GM08714 (cell line): ENCODE data around the gene SCYGR7.
"Not testable (repeated sequence)": the region's sequence is repeated elsewhere in the genome, so short reads cannot be mapped to it uniquely, and the experiment has no call there.

Experiments used
- H3K4me3 ChIP-seq: fragments of 200-500 bp; sonication (Bioruptor generic); 2 replicates; pipeline ENCODE4 v1.5.1; 2014; ENCODE audit warnings: mild to moderate bottlenecking, low read length, inconsistent platforms
- ZNF274 ChIP-seq: IDR thresholded peaks from 2 replicates; pipeline ENCODE4 v1.6.1; 2012; ENCODE audit warnings: mild to moderate bottlenecking, low read depth, low read length

Gene SCYGR7

GRCh38 chr2:227728035-227728434 is at the start of gene SCYGR7:
Gene SCYGR7, plus strand, starts transcription at chr2:227728335. Its CDS starts 0 bp downstream, at chr2:227728335.
- no peak for TF ChIP-seq ZNF274
- no peak within 1 kb of the TSS for H3K4me3 ChIP-seq

DNA sequence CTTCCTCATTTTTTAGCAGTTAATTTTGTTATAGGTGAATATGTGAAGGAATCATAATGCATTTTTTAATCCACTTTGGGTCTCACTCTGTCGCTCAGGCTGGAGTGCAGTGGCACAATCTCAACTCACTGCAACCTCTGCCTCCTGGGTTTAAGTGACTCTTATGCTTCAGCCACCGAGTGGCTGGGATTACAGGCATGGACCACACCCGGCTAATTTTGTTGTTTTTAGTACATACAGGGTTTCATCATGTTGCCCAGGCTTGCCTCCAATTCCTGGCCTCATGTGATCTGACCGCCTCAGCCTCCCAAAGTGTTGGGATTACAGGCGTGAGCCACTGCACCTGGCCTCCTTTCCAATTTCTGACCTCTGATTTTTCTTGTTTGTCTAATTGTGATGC is 43.9 kb upstream of the SCYGR7 start:
- no peak for TF ChIP-seq ZNF274
- no peak overlapping the region for H3K4me3 ChIP-seq

DNA sequence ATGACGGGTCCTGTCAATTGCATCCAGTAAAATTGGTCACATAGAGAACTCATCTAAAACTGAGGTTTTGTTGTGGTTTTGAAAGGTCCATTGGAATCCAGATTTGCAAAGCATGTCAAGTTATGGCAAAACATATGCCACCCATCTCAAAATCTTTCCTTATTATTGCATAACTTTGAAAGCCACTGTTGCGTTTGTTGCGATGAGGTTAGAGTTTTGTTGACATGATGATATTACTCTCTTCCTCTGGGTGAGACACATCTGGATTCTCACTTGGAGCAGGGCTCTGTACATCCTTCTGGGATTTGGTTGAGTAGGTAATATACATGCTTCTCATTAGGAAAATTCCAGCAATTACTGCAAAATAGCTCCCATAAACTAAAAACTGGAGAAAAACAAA is 40.9 kb upstream of the SCYGR7 start:
- no peak for TF ChIP-seq ZNF274
- no peak overlapping the region for H3K4me3 ChIP-seq

GRCh38 chr2:227696990-227697679 is 31.0 kb upstream of the SCYGR7 start:
- TF ChIP-seq ZNF274 = no peak
- H3K4me3 ChIP-seq = no peak overlapping the region

- H3K4me3 ChIP-seq = no peak overlapping the region
- no peak for TF ChIP-seq ZNF274
Observed at GRCh38 chr2:227701556-227701955, 26.6 kb upstream of the SCYGR7 start.

DNA sequence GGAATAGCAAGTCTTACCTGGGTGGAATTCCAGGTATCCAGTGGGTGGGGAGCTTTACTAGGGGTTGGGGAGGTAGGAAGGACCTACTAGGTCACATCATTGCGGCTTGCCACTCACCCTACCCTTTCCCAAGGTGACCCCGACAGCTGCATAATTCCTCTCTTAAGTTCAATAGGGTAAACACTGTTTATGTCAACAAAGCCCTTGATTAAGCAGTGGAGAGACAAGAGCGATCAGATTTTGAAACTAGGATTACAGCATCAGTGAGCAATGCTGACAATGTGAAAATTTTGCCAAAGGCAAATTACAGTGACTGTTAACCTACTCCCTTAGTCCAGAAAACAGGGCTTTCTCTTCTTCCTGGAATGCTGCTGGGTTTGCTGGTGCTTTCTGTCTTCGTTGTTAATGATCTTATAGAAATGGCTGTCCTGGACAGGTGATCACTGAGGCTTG is 24.8 kb upstream of the SCYGR7 start:
- no peak overlapping the region for H3K4me3 ChIP-seq
- no peak for TF ChIP-seq ZNF274

GRCh38 chr2:227703961-227704360 is 24.2 kb upstream of the SCYGR7 start:
- no peak overlapping the region for H3K4me3 ChIP-seq
- no peak for TF ChIP-seq ZNF274

GRCh38 chr2:227706859-227707258 is 21.3 kb upstream of the SCYGR7 start:
- TF ChIP-seq ZNF274 = no peak
- H3K4me3 ChIP-seq = no peak overlapping the region

DNA sequence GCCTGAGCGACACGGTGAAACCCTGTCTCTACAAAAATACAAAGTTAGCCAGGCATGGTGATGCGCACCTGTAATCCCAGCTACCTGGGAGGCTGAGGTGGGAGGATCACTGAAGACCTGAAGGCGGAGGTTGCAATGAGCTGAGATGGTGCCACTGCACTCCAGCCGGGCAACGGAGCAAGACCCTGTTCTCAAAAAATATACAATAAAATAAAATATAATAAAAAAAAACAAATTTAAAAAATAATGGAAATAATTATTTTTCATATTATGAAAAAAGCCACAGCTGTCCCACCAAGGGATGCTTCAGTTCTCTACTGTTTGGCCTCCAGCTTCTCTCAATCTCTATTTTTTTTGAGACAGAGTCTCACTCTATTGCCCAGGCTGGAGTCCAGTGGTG is 20.7 kb upstream of the SCYGR7 start:
- TF ChIP-seq ZNF274 = no peak
- no peak overlapping the region for H3K4me3 ChIP-seq

DNA sequence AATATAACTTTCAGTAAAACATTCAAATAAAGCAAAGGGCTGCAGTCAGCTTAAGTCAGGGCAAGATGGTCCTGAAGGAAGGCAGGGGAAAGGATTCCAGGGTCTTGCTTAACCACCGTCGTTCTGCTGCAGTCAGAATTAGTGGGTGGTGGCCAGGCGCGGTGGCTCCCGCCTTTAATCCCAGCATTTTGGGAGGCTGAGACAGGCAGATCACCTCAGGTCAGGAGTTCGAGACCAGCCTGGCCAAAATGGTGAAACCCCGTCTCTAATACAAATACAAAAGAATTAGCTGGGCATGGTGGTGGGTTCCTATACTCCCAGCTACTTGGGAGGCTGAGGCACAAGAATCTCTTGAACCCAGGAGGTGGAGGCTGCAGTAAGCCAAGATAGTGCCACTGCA is 17.1 kb upstream of the SCYGR7 start:
- TF ChIP-seq ZNF274 = no peak
- no peak overlapping the region for H3K4me3 ChIP-seq

- no peak overlapping the region for H3K4me3 ChIP-seq
- no peak for TF ChIP-seq ZNF274
Observed at GRCh38 chr2:227713291-227713690, 14.8 kb upstream of the SCYGR7 start.

DNA sequence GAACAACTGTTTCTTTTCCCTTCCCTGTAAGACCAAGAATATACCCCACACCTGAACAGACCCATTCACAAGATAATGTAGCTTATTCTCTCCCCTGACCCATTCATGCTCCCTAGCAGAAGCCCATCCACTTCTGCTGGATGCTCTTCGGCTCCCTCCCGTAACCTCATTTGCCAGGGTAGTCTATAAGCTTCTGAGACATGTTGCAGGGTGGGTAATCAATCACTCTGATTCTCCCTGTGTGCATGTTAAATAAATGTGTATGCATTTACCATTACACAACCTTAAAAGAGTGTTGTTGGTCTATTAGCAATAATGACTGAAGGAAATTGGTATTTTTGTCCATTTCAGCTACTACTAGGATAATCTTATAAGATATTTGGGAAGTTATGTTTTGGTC is 11.6 kb upstream of the SCYGR7 start:
- TF ChIP-seq ZNF274 = no peak
- no peak overlapping the region for H3K4me3 ChIP-seq

GRCh38 chr2:227717687-227718567 is 10.2 kb upstream of the SCYGR7 start, which contains the start of gene SLC19A3:
Gene SLC19A3, minus strand, starts transcription at chr2:227718028. Its CDS starts 15,710 bp downstream, at chr2:227702318.
- no peak for TF ChIP-seq ZNF274
- H3K4me3 ChIP-seq = no peak within 1 kb of the TSS; the same call in 1 of the 2 replicates

- no peak overlapping the region for H3K4me3 ChIP-seq
- TF ChIP-seq ZNF274 = no peak
Observed at GRCh38 chr2:227719641-227720040, 8.5 kb upstream of the SCYGR7 start.

DNA sequence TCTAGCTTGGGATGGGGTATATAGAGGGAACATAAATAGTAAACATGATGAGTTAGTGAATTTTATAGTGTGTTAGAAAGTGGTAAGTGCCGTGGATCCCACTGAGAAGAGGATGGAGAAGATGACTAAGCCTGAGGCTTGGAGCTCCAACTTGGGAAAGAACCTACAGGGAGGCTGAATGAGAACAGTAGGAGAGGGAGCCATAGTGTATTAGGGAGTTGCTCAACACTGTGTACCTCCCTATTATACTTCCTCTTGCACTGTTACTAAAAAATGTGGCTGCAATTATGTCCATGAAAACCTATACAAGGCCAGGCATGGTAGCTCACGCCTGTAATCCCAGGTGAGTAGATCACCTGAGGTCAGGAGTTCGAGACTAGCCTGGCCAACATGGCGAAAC is 7.5 kb upstream of the SCYGR7 start:
- H3K4me3 ChIP-seq = no peak overlapping the region
- TF ChIP-seq ZNF274 = no peak

- not testable (repeated sequence) for H3K4me3 ChIP-seq
Observed at GRCh38 chr2:227722821-227723220, 5.3 kb upstream of the SCYGR7 start.
